Glutamatergic neuron (in vitro differentiated cells): ENCODE data around the gene BMPR1B. TPM values are rescaled to one million over a fixed set of nuclear protein-coding genes. Genes with fewer than 3 reads are reported as not detected.

Experiments
- DNase-seq: peaks from one replicate; pipeline ENCODE4 v3.0.0; 2022
- H3K27ac Mint-ChIP-seq: one replicate; pipeline ENCODE4 v1.8.0; 2020; ENCODE audit warnings: mild to moderate bottlenecking, mixed read lengths, inconsistent platforms; ENCODE audit not compliant: unreplicated experiment
- H3K27me3 Mint-ChIP-seq: one replicate; pipeline ENCODE4 v1.8.0; 2020; ENCODE audit warnings: mild to moderate bottlenecking, moderate library complexity, mixed read lengths, inconsistent platforms; ENCODE audit not compliant: unreplicated experiment
- H3K36me3 Mint-ChIP-seq: one replicate; pipeline ENCODE4 v1.8.0; 2020; ENCODE audit warnings: mild to moderate bottlenecking, mixed read lengths, inconsistent platforms; ENCODE audit not compliant: unreplicated experiment
- H3K4me1 Mint-ChIP-seq: one replicate; pipeline ENCODE4 v1.8.0; 2020; ENCODE audit warnings: mild to moderate bottlenecking, low read depth, mixed read lengths, inconsistent platforms; ENCODE audit not compliant: unreplicated experiment
- H3K4me3 Mint-ChIP-seq: one replicate; pipeline ENCODE4 v1.8.0; 2020; ENCODE audit warnings: mild to moderate bottlenecking, mixed read lengths, inconsistent platforms; ENCODE audit not compliant: unreplicated experiment
- H3K9me3 Mint-ChIP-seq: one replicate; pipeline ENCODE4 v1.8.0; 2020; ENCODE audit warnings: mild to moderate bottlenecking, moderate library complexity, mixed read lengths, inconsistent platforms; ENCODE audit not compliant: unreplicated experiment
- CTCF ChIP-seq: fragments of 200-600 bp; sonication (generic); IDR thresholded peaks from one replicate; pipeline ENCODE4 v1.5.0; 2021; ENCODE audit not compliant: partially characterized antibody, unreplicated experiment
- total RNA-seq: library from RNA; stranded (reverse); fragmentation: NEBNext Ultra II Directional; extraction: Animal tissue kit (Norgen Biotek cat#: 25700); gene quantifications from one replicate; pipeline ENCODE4 v1.2.1, GENCODE V29; 2021; ENCODE audit not compliant: unreplicated experiment

Gene BMPR1B
- total RNA-seq, 1 donor from 2014 or later, result 2.4 TPM

DNA sequence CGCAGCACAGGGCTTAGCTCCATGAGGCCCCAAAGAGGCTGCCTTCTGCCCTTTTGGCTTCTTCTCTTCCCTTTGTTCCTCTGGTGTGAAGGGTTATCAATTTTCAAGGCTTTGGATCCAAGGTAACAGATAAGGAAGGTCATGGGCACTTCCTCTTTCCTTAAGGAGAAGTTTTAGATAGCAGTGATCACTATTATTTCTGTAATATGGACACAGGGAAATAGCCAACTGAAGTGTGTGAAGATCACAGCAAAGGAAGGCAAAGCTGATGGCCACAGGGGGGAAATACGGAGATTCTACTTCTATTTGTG is 424.2 kb downstream of the BMPR1B start:
- Mint-ChIP-seq H3K27ac (no peak overlapping the region), H3K27me3 (peaks cover 3% of the 10 kb centered on the region), H3K4me3 (no peak overlapping the region), H3K36me3 (peaks cover 11% of the 10 kb centered on the region), H3K9me3 (peaks cover 10% of the 10 kb centered on the region), H3K4me1 (peaks cover 27% of the 10 kb centered on the region)
- TF ChIP-seq CTCF, result no peak
- no peak for DNase-seq

- H3K27me3 Mint-ChIP-seq, result peaks cover 3% of the 10 kb centered on the region
- DNase-seq, result no peak
- H3K36me3 Mint-ChIP-seq, result no peaks in the 10 kb centered on the region
- no peak overlapping the region for H3K4me3 Mint-ChIP-seq
- H3K4me1 Mint-ChIP-seq, result peaks cover 42% of the 10 kb centered on the region
- no peak for TF ChIP-seq CTCF
- H3K27ac Mint-ChIP-seq, result no peak overlapping the region
- H3K9me3 Mint-ChIP-seq, result peaks cover 10% of the 10 kb centered on the region
Observed at GRCh38 chr4:95183656-95184408, 426.1 kb downstream of the BMPR1B start.

- Mint-ChIP-seq H3K27ac (peak overlapping the region; percentile 99), H3K9me3 (peaks cover 13% of the 10 kb centered on the region), H3K4me3 (peak overlapping the region; percentile 52), H3K27me3 (peaks cover 11% of the 10 kb centered on the region), H3K4me1 (peaks cover 43% of the 10 kb centered on the region), H3K36me3 (no peaks in the 10 kb centered on the region)
- peak; percentile 40 for DNase-seq
- TF ChIP-seq CTCF, result no peak
Observed at GRCh38 chr4:95186666-95187065, 428.9 kb downstream of the BMPR1B start.

DNA sequence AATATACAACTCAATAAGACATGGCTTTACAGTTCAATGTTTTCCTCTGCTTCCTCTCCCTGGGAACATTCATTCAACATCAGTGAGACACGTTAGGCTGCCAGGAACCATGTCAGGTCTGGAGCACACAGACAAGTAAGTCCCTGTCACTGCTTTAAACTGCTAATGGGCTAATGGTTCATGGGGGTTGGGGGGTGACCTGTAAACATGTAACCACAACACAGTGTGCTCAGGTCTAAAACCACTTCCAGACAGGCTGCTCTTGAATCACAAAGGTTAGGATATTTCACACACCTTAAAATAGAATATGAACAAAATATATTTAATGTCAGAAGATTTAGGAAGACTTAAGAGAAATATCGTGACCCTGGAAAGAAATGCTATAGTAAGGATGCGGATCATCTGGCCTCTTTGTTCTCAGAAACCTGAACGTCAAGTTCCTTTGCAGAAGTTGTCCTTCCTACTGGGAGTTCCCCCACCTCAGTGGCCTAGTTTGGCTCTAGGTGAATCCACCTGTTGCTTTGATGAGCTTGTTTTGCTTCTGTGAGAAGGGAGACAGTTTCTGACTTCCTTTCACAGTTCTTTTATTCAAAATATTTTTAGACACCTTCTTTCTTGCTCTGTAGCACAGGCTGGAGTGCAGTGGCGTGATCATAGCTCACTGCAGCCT is 431.1 kb downstream of the BMPR1B start:
- Mint-ChIP-seq H3K27ac (peak overlapping the region; percentile 49), H3K4me1 (peaks cover 36% of the 10 kb centered on the region), H3K4me3 (no peak overlapping the region), H3K9me3 (peaks cover 17% of the 10 kb centered on the region), H3K36me3 (no peaks in the 10 kb centered on the region), H3K27me3 (peaks cover 11% of the 10 kb centered on the region)
- no peak for DNase-seq
- no peak for TF ChIP-seq CTCF
